NCI-H526 treated with DMSO at 0.1 percent for 48 hours (cell line): ENCODE measurements around the gene NUDT16L1.

Experiments used
- DNase-seq: peaks from one replicate; lab custom pipeline; 2025; lab: John Stamatoyannopoulos, UW

The NUDT16L1 gene

DNA sequence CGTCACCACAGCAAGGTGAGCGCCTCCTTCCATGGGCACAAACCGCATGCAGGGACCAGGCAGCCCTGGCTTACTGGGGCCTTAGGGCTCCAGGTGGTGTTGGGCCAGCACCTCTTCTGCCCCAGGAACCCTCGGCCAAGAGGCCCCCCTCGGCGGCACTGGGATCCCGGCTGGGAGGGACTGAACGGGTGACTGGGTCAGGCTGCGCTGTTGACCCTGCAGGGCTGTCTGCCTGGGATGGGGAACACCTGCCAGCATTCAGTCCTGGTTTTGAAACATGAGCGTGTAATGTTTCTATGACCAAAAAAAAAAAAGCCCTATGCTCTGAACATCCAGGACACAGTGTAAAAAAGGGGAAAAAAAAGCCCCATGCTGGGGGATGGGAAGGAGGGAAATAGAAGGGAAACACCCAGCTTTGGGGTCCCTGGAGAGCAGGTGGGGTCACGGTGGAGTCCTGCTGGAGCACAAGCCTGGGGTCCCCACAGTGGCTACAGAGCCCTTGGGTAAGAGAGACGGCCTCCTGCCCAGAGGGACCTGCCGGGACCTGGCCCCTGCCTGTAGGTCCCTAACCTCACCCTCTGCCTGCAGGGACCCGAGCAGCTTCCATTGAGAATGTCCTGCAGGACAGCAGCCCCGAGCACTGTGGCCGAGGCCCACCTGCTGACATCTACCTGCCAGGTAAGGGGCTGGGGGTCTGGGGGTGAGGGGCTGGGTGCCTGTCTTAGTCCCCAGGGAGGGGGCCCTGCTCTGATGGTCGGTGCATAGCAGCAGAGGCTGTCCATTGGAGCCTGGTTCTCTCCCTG is 9.9 kb upstream of the NUDT16L1 start:
- DNase-seq: no peak

GRCh38 chr16:4684058-4684715 is 9.2 kb upstream of the NUDT16L1 start:
- no peak for DNase-seq

GRCh38 chr16:4684763-4685162 is 8.6 kb upstream of the NUDT16L1 start:
- DNase-seq: no peak

DNA sequence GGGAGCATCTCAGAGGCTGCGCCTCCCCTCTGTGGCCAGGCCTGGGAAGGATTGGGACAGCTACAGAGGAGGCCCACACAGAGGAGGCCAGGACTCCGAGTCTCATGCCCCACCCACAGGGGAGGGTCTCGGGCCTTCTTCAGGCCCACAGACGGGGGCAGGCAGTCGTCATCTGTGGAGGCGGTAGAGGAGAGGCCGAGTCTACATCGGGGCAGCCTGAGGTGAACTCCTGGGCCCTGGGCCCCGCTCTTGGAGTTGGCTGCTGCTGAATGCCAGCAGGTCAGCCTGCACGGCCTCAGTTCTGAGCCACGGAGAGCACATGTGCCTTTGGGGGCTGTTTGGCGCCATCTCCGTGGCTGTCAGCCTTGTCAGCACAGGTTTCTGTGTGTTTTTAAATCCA is 8.1 kb upstream of the NUDT16L1 start:
- DNase-seq: no peak

GRCh38 chr16:4685776-4686496 is 7.4 kb upstream of the NUDT16L1 start:
- DNase-seq: no peak

- no peak for DNase-seq
These were observed 6.7 kb upstream of the NUDT16L1 start for GRCh38 chr16:4686497-4687210.

GRCh38 chr16:4687416-4687815 is 5.9 kb upstream of the NUDT16L1 start:
- no peak for DNase-seq

- DNase-seq: no peak
These were observed 5.3 kb upstream of the NUDT16L1 start for GRCh38 chr16:4687946-4688673.

- DNase-seq: no peak
These were observed 4.7 kb upstream of the NUDT16L1 start for GRCh38 chr16:4688674-4689045.

DNA sequence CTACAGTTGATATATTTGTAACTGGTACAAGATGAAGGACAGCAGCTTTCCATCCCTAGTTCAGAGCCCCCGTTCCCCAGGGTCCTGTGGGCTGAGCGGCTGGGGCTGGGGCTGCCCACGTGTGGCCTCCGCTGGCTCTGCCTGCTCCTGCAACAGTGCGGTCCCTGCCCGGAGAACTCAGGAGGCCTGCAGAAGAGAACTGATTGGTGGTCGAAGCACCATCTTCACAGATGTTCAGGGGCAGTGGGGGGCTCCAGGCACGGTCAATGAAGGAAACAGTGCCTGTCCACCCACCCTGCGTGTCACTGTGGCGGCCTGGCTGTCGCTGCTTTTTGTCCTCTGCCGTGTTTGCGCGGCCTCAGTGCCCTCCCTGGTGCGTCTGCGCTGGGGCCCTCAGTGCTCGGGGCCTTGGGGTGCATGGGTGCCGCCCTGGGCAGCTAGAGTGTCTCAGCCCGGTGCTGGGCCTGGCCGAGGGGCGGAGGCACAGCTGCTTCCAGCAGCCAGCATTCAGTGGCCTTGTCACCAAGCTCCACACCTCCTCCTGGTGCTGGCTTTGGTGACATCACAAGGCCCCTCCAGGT is 4.2 kb upstream of the NUDT16L1 start:
- DNase-seq: no peak

DNA sequence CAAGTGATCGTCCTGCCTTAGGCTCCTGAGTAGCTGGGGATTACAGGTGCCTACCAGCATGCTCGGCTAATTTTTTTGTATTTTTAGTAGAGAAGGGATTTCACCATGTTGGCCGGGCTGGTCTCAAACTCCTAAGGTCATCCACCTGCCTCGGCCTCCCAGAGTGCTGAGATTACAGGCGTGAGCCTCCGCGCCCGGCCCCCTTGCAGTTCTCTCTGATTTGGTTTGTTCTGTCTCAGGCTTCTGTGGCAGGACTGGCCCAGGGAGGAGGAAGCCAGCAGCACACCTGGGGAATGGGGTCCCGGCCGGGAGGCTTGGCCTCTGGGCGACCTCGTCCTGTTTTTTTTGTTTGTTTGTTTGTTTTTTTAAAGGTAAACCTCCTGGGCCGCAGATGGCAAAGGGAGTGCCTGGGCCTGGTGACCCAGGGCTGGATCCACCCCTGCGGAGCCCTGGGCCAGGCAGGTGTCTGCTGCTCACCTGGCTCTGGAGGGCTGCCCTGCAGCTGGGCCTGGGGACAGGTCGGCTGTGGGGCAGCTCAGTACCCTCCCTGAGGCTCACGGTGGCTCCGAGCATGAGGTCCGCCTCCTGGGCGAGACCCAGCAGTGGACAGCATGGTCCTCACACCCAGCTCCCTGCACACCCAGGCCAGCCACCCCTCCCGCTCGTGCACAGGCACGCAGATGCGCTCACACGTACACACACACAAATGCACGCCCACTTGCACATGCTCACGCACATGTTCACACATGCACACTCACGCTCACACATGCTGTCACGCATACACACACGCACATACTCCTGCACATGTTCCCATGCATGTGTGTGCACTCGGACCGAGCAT is 3.3 kb upstream of the NUDT16L1 start:
- DNase-seq: no peak

DNA sequence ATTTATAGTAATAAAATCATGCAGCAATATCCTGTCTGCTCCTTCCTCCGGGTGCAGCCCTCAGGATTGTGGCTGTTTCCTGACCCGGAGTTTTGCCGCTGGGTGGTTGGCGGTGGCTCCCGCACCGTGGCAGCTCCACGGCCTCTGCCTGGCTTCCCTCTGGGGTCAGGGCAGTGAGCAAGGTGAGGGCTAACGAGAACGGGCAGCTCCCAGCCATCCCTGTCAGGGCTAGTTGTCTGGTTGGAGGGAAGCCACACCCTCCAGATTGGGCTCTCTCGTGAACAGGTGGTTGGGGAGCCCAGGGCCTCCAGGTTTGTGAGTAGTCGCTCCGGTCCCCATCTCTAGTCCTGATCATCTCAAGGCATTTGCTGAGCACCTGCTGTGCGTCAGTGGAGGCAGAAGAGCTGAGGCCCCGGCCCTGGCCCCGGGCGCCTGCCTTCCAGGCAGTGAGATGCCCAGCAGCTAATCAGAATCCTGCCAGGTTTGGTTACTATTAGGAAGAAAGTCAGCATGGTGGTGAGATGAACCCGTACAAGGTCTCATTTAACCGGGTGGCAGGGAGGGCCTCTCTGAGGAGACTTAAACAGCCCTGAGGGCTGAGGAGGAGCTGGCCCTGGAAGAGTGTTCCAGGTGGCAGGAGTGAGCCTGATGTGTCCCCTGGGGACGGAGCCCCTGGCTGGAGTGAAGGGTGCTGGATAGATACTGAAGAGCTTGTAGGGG is 2.3 kb upstream of the NUDT16L1 start:
- DNase-seq: no peak

DNA sequence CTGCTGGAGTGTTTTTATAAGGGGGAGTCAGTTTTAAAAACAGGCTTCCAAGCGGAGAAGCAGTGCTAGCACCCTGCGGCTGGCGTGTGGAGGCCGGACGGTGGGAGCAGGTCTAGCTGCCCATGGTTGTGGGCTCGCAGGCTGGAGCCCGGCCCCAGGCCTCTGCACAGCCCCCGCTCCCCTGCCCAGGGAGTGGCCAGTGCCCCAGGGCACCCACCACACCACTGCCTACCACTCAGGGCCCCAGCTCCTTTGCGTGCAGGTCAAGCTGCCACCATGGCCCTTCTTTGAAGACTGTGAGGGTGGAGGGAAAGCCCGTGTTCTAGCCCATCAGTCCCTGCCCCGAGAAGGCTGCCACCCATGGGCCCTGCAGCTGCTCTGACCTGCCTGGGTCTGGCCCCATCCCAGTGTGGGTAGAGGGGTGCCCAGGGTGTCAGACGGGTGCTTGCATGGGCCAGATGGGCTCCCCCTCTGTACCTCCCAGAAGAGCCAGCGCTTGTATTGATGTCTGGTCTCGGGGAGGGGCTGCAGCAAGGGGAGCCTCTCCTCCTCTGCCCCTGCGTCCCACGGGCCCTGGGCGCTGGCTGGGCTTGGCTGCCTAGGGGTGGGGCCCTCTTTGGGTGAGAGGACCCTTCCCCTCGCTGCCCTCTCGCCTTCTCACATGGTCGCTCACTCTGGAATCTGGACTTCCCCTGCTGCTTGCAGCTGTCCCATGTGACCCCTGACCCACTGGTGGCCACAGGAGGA is 1.5 kb upstream of the NUDT16L1 start:
- DNase-seq: no peak

DNA sequence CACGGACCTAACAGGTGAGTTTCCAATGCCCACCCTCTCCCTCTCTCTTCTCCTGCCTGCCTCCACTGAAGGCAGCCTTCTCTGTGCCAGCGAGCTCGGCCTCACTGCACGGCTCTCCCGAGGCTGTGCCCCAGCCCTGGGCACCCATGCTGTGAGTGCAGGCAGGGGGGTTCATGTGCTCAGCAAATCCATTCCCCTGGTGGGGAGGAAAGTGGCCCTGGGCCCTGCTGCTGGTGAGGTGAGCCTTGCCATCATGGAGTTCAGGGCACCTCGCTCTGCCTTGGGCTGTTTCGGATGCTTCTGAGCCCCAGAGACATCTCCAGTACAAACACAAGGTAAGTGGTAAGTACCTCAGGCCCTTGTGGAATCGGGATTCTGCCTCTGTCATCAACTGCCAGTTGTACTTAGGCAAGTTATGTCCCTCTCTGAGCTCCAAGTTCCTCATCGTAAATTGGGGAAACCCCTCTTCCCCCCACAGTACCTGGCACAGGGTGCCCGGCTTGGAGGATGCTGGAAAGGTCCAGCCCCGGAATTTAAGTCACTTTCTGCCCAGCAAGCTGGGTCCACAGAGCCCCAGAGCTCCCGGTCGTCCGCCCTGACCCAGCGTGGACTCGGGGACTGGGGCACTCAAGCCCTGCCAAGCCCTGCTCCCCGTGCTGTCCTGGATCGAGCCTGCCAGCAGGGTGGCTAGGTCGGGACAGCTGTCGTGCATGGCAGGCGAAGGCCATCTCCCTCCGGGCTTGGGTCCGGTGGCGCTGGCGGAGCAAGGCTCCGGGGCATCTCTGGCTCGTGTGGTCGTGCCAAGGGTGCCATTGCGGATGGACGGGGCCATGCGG is 684 bp upstream of the NUDT16L1 start:
- DNase-seq: no peak

- no peak for DNase-seq
These were observed 737 bp downstream of the NUDT16L1 start for GRCh38 chr16:4693956-4694641.

DNA sequence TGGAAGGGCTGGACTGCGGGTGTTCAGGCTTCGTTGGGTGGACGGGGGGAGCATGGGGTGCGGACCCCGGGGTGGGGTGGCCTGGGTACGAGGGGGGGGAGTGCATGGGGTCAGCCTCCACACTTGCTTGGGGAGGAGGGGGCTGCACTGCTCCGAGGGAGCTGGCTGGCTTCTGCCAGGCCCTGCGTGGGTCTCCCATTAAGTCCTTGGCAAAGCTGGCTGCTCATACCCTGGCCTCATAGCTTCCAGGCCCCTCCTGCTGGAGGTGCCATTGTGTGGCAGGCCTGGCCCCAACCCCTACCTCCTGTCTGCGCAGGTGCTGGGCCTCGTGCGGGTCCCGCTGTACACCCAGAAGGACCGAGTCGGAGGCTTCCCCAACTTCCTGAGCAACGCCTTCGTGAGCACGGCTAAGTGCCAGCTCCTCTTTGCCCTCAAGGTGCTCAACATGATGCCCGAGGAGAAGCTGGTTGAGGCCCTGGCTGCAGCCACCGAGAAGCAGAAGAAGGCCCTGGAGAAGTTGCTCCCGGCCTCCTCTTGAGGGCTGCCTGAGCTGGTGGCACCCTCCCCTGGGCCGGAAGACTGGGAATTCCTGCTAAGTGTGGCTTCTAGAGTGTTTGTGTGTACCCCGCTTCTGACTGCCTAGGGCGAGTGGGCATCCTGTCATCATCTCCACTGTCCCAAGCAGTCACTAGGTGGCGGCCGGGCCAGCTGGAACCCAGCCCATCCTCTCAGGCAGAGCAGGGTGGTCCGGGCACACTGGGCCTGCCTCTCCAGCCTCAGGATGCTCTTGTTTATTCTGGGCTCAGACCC is 1.5 kb downstream of the NUDT16L1 start:
- DNase-seq: no peak
